Psoas muscle (tissue), 8 donors: ENCODE data around the gene BPTF. TPM values are rescaled to one million over a fixed set of nuclear protein-coding genes. Genes with fewer than 3 reads are reported as not detected.
"Not testable (repeated sequence)": the region's sequence is repeated elsewhere in the genome, so short reads cannot be mapped to it uniquely, and the experiment has no call there.

Experiments
- ATAC-seq, 4 donors: fragments of 200-7000 bp; cut with Tn5 transposase; one replicate each; pipeline ENCODE4 v1.9.1; 2020; ENCODE audit warnings: moderate library complexity in 3 of 4, mild to moderate bottlenecking in 2 of 4
- DNase-seq, 2 donors: peaks; one replicate each; pipeline ENCODE4 v3.0.0-alpha.2; 2020
- H3K27ac ChIP-seq: fragments of 200-600 bp; one replicate; pipeline ENCODE4 v1.8.0; 2022
- H3K27me3 ChIP-seq, 3 donors: fragments of 200-600 bp in 1 of 3; one replicate each; pipeline versions ENCODE4 v1.6.1 to v1.8.0; 2013 to 2022; ENCODE audit warnings: low read length in 2 of 3, mild to moderate bottlenecking in 2 of 3, moderate library complexity in 1 of 3; ENCODE audit not compliant: insufficient read depth in 3 of 3
- H3K36me3 ChIP-seq, 2 donors: fragments of 200-600 bp in 1 of 2; one replicate each; pipeline versions ENCODE4 v1.6.1 to v1.8.0; 2013 to 2022; ENCODE audit warnings: low read depth in 1 of 2, mild to moderate bottlenecking in 1 of 2, moderate library complexity in 1 of 2; ENCODE audit not compliant: insufficient read depth in 1 of 2
- H3K4me1 ChIP-seq: fragments of 200-600 bp; one replicate; pipeline ENCODE4 v1.8.0; 2022
- H3K4me3 ChIP-seq: fragments of 200-600 bp; one replicate; pipeline ENCODE4 v1.8.0; 2022; ENCODE audit warnings: mild to moderate bottlenecking
- H3K9me3 ChIP-seq: fragments of 200-600 bp; one replicate; pipeline ENCODE4 v1.8.0; 2022
- CTCF ChIP-seq: fragments of 200-600 bp; IDR thresholded peaks from one replicate; pipeline ENCODE4 v1.8.0; 2022; ENCODE audit warnings: antibody characterized with exemption
- WGBS, 3 donors: extraction: QIAGEN DNeasy Blood & Tissue Kit; methylation state at CpG; one replicate each; pipeline versions ENCODE4 v1.1.6 to v1.1.7; 2013; 5-methylcytosine and 5-hydroxymethylcytosine counted together
- intact Hi-C, 2 donors: fragments of 100-400 bp; cut with DNase I; formaldehyde crosslinking; loops; one replicate each; pipeline versions ENCODE4 v1.11.0 to v1.14.2; 2022
- polyA plus RNA-seq, 3 donors: library from polyadenylated mRNA; stranded (reverse); fragments of 200-250 nt; gene quantifications; one replicate each; pipeline ENCODE4 v1.2.3, GENCODE V29; 2013
- total RNA-seq, 4 donors: library from RNA; stranded (reverse); fragmentation: NEBNext Ultra II Directional in 2 of 4; extraction: Animal tissue kit (Norgen Biotek cat#: 25700) in 2 of 4; gene quantifications; one replicate each; pipeline versions ENCODE4 v1.2.1 to v1.2.4, GENCODE V29; 2021 to 2023
- donor health status: healthy with polysubstance abuse.
- donor health status: DM: no; HTN: no; CAD: no; lungs with moderate emphysema.
- donor health status: Bipolar disorder and iron deficiency.
- donor health status: healthy.
- donor health status: DM: yes; HTN: yes; CAD: no.
- donor health status: DM: no; HTN: no; CAD: no.
- donor health status: DM: no; HTN: no; CAD: no.
- donor health status: DM: yes; HTN: yes; CAD: no.

BPTF gene
- total and polyA plus RNA-seq, 7 donors = 10.0 to 60.9 (median 48.0) TPM

- peak; percentile 89 to 98 (median 94) for ATAC-seq
- 0 to 4% (median 0%) methylated on average over 1 of the region's 1 CpG for WGBS, 3 donors
- H3K27ac ChIP-seq, H3K27me3 ChIP-seq, H3K4me1 ChIP-seq, H3K9me3 ChIP-seq, H3K4me3 ChIP-seq, intact Hi-C loops: not testable (repeated sequence)
- peak in 1 of 2 donors; percentile 19 for DNase-seq
- peaks cover 4 to 84% of the 10 kb centered on the region in 2 donors for H3K36me3 ChIP-seq
- peak; percentile 78 for TF ChIP-seq CTCF
These were observed 137.9 kb downstream of the BPTF start for GRCh38 chr17:67963145-67963572.

DNA sequence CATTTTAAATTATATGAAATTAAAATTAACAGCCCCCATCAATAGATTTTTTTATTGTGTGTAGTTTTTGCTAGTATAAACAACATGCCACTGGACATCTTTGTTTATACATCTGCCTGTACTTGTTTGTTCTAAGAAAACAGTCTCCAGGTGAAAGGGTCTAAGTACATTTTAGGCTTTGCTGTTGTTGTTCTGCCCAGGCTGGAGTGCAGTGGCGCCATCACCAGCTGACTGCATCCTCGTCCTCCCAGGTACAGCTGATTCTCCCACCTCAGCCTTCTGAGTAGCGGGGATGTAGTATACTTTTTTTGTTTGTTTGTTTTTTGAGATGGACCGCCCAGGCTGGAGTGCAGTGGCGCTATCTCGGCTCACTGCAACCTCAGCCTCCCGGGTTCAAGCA is 145.5 kb downstream of the BPTF start:
- Histone ChIP-seq H3K4me3 (no peak overlapping the region), H3K4me1 (no peaks in the 10 kb centered on the region), H3K27ac (no peak overlapping the region), H3K9me3 (no peaks in the 10 kb centered on the region), H3K27me3 (no peaks in the 10 kb centered on the region), H3K36me3 (peaks cover 4 to 88% of the 10 kb centered on the region in 2 donors)
- intact Hi-C loops = no loop called here
- DNase-seq (no peak), ATAC-seq (no peak)
- TF ChIP-seq CTCF = no peak
- 95 to 99% (median 98%) methylated on average over 7 of the region's 7 CpGs for WGBS, 3 donors

- intact Hi-C loops = no loop called here
- Histone ChIP-seq H3K27ac (no peak overlapping the region), H3K36me3 (peaks cover 2 to 70% of the 10 kb centered on the region in 2 donors), H3K9me3 (no peaks in the 10 kb centered on the region), H3K27me3 (no peaks in the 10 kb centered on the region), H3K4me1 (no peaks in the 10 kb centered on the region), H3K4me3 (no peak overlapping the region)
- DNase-seq (no peak), ATAC-seq (no peak)
- TF ChIP-seq CTCF = no peak
- WGBS, 3 donors = 79 to 83% (median 83%) methylated on average over 9 of the region's 9 CpGs
These were observed 148.9 kb downstream of the BPTF start for GRCh38 chr17:67974185-67974584.

- H3K4me1 ChIP-seq = no peaks in the 10 kb centered on the region
- ATAC-seq = no peak
- TF ChIP-seq CTCF = no peak
- H3K36me3 ChIP-seq = peaks cover 2 to 70% of the 10 kb centered on the region in 2 donors
- DNase-seq = no peak
- no peak overlapping the region for H3K4me3 ChIP-seq
- H3K9me3 ChIP-seq = no peaks in the 10 kb centered on the region
- WGBS, 3 donors = 53 to 63% (median 61%) methylated on average over 8 of the region's 8 CpGs
- intact Hi-C loops = no loop called here
- H3K27me3 ChIP-seq = no peaks in the 10 kb centered on the region
- no peak overlapping the region for H3K27ac ChIP-seq
These were observed 149.3 kb downstream of the BPTF start for GRCh38 chr17:67974598-67975066.

DNA sequence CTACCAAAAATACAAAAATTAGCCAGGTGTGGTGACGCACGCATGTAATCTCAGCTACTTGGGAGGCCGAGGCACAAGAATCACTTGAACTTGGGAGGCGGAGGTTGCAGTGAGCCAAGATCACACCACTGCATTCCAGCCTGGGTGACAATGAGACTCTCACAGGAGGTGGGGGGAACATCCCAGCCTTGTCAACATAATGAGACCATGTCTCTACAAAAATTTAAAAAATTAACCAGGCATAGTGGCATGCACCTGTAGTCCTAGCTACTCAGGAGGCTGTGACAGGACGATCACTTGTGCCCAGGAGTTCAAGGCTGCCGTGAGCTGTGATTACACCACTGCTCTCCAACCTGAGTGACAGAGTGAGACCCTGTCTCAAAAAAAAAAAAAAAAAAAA is 151.0 kb downstream of the BPTF start:
- H3K36me3 ChIP-seq = peaks cover 2 to 73% of the 10 kb centered on the region in 2 donors
- H3K9me3 ChIP-seq, DNase-seq, ATAC-seq, H3K27ac ChIP-seq, H3K4me3 ChIP-seq, intact Hi-C loops, H3K27me3 ChIP-seq, H3K4me1 ChIP-seq: not testable (repeated sequence)
- WGBS, 3 donors = 94 to 99% (median 98%) methylated on average over 6 of the region's 6 CpGs
